ENCODE measurements around the gene SEC22C. TPM values are rescaled to one million over a fixed set of nuclear protein-coding genes. Genes with fewer than 3 reads are reported as not detected.

Gene SEC22C
- total RNA-seq, 1 donor: 78.6 TPM

DNA sequence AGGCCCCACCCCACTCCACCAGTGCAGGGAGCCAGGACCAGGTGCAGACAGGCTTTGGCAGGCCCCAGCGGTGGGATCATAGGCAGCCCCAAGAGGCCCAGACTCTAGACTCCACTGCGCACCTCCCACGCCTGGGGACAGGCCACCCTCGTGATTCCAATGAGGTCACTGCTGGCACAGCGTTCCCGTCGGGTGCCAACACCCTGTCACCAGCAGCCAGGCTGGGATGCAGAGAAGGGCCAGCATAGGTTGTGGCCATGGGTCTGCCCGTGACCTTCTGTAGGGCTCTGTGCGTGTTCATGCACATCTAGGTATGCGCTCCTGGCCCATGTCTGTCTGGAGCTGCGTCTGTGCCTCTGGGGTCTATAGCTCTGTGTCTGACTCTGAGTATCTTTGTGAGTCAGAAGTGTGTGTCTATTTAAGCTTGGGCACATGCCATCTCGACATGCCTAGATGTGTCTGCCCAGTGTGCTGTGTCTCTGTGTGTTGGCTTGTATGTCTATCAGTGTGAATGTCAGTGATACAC, 66.3 kb downstream of the SEC22C start:
- no peak overlapping the region for H3K4me3 ChIP-seq (ENCODE audit: low read depth, low read length)
- TF ChIP-seq, protein P1, sequence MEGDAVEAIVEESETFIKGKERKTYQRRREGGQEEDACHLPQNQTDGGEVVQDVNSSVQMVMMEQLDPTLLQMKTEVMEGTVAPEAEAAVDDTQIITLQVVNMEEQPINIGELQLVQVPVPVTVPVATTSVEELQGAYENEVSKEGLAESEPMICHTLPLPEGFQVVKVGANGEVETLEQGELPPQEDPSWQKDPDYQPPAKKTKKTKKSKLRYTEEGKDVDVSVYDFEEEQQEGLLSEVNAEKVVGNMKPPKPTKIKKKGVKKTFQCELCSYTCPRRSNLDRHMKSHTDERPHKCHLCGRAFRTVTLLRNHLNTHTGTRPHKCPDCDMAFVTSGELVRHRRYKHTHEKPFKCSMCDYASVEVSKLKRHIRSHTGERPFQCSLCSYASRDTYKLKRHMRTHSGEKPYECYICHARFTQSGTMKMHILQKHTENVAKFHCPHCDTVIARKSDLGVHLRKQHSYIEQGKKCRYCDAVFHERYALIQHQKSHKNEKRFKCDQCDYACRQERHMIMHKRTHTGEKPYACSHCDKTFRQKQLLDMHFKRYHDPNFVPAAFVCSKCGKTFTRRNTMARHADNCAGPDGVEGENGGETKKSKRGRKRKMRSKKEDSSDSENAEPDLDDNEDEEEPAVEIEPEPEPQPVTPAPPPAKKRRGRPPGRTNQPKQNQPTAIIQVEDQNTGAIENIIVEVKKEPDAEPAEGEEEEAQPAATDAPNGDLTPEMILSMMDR (IDR thresholded peaks at IDR 0.05; ENCODE audit: insufficient read depth, low read depth, low read length): no peak
- no peak for DNase-seq (ENCODE audit: low read depth)

- DNase-seq (ENCODE audit: low read depth): no peak
- TF ChIP-seq, protein P1 (IDR thresholded peaks at IDR 0.05; ENCODE audit: insufficient read depth, low read depth, low read length): no peak
- no peak overlapping the region for H3K4me3 ChIP-seq (ENCODE audit: low read depth, low read length)
Measured at GRCh38 chr3:42514876-42515275, 66.9 kb downstream of the SEC22C start.

- DNase-seq (ENCODE audit: low read depth): no peak
- no peak overlapping the region for H3K4me3 ChIP-seq (ENCODE audit: low read depth, low read length)
- TF ChIP-seq, protein P1 (IDR thresholded peaks at IDR 0.05; ENCODE audit: insufficient read depth, low read depth, low read length): no peak
Measured at GRCh38 chr3:42513521-42513920, 68.2 kb downstream of the SEC22C start.

GRCh38 chr3:42513121-42513520, 68.6 kb downstream of the SEC22C start:
- DNase-seq (ENCODE audit: low read depth): no peak
- no peak overlapping the region for H3K4me3 ChIP-seq (ENCODE audit: low read depth, low read length)
- TF ChIP-seq, protein P1 (IDR thresholded peaks at IDR 0.05; ENCODE audit: insufficient read depth, low read depth, low read length): no peak

DNA sequence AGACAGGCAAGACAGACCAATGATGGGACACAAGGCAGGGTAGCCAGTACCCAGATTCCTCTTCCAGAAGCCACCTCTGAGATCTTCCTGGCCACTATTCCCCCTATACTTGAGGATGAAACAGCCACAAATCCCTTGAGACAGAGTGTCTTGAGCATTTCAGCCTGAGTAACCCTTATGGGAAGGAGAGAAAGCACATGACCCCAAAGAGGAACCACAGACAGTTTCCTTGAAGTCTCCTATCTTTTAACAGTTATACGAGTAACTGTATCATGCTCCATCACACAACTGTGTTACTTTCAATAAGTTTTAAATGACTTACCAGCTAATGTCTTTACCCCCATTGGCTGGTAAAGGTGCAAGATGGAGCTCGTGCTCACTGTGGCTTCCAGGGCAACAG, 70.0 kb downstream of the SEC22C start:
- TF ChIP-seq, protein P1 (IDR thresholded peaks at IDR 0.05; ENCODE audit: insufficient read depth, low read depth, low read length): no peak
- no peak overlapping the region for H3K4me3 ChIP-seq (ENCODE audit: low read depth, low read length)
- no peak for DNase-seq (ENCODE audit: low read depth)

- no peak overlapping the region for H3K4me3 ChIP-seq (ENCODE audit: low read depth, low read length)
- no peak for DNase-seq (ENCODE audit: low read depth)
- TF ChIP-seq, protein P1 (IDR thresholded peaks at IDR 0.05; ENCODE audit: insufficient read depth, low read depth, low read length): no peak
Measured at GRCh38 chr3:42511201-42511600, 70.6 kb downstream of the SEC22C start.

DNA sequence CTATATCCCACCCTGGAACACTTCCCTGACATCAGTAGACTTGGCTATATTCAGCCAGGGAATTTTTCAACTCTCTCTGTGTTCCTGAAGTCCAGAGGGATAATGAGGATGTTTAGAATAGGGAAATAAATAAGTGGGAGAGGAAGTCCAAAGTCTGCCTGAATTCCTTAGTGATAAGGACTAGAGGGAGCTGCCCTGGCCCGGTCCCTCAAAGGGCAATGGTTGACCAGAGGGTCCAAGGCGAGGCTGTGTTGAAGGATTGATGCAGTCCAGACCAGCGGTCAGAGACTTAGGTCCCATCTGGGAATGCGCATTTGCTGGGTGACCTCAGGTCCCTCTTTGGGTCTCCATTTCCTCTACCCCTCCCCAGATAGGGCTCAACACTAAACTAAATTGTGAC, 71.4 kb downstream of the SEC22C start:
- DNase-seq (ENCODE audit: low read depth): no peak
- H3K4me3 ChIP-seq (ENCODE audit: low read depth, low read length): no peak overlapping the region
- TF ChIP-seq, protein P1 (IDR thresholded peaks at IDR 0.05; ENCODE audit: insufficient read depth, low read depth, low read length): no peak
